ENCODE data around the gene RTKN. TPM values are rescaled to one million over a fixed set of nuclear protein-coding genes. Genes with fewer than 3 reads are reported as not detected.
A peak's percentile ranks its signal among the peaks of the same experiment; 100 is the strongest.

RTKN gene
- total RNA-seq, 6 donors from 2014 or later: 26.7 to 95.3 (median 34.0) TPM

- Histone ChIP-seq H3K4me1 (peaks cover 17 to 39% (median 24%) of the 10 kb centered on the region in 4 donors), H3K27me3 (no peaks in the 10 kb centered on the region), H3K27ac (no peak overlapping the region), H3K9me3 (no peaks in the 10 kb centered on the region), H3K4me3 (peak overlapping the region in 1 of 4 donors; percentile 88), H3K36me3 (no peaks in the 10 kb centered on the region)
- TF ChIP-seq CTCF (IDR thresholded peaks at IDR 0.05): no peak
- TF ChIP-seq POLR2A (IDR thresholded peaks at IDR 0.05): no peak
- TF ChIP-seq EP300 (IDR thresholded peaks at IDR 0.05): no peak
- TF ChIP-seq POLR2AphosphoS5 (IDR thresholded peaks at IDR 0.05): no peak
- 76 to 77% methylated on average over 13 of the region's 13 CpGs for WGBS, 2 donors
- DNase-seq (no peak), ATAC-seq (ENCODE audit: low FRiP score in 2 of 2) (no peak)
Measured at GRCh38 chr2:74392449-74392743, 49.3 kb downstream of the RTKN start.

GRCh38 chr2:74391580-74392448 is 49.9 kb downstream of the RTKN start:
- ATAC-seq (ENCODE audit: low FRiP score in 2 of 2): peak; percentile 92 to 96
- Histone ChIP-seq H3K36me3 (no peaks in the 10 kb centered on the region), H3K27me3 (no peaks in the 10 kb centered on the region), H3K4me3 (peak overlapping the region; percentile 64 to 88 (median 84)), H3K4me1 (peaks cover 17 to 44% (median 25%) of the 10 kb centered on the region in 4 donors), H3K27ac (peak overlapping the region; percentile 91 to 94 (median 92)), H3K9me3 (no peaks in the 10 kb centered on the region)
- peak; percentile 89 to 96 (median 94) for TF ChIP-seq CTCF (IDR thresholded peaks at IDR 0.05)
- TF ChIP-seq EP300 (IDR thresholded peaks at IDR 0.05): no peak
- TF ChIP-seq POLR2AphosphoS5 (IDR thresholded peaks at IDR 0.05): peak in 1 of 2 donors; percentile 66
- peak in 2 of 4 donors; percentile 31 to 56 for TF ChIP-seq POLR2A (IDR thresholded peaks at IDR 0.05)
- 4% methylated on average over 21 to 23 of the region's 62 CpGs for WGBS, 2 donors
- peak; percentile 93 to 95 for DNase-seq

- H3K36me3 ChIP-seq: no peaks in the 10 kb centered on the region
- ATAC-seq (ENCODE audit: low FRiP score in 2 of 2): peak in 1 of 2 donors; percentile 56
- H3K27ac ChIP-seq: peak overlapping the region; percentile 91 to 94 (median 92)
- no peaks in the 10 kb centered on the region for H3K9me3 ChIP-seq
- H3K4me3 ChIP-seq: peak overlapping the region; percentile 64 to 88 (median 84)
- no peaks in the 10 kb centered on the region for H3K27me3 ChIP-seq
- TF ChIP-seq CTCF (IDR thresholded peaks at IDR 0.05) (no peak), POLR2AphosphoS5 (IDR thresholded peaks at IDR 0.05) (no peak), POLR2A (IDR thresholded peaks at IDR 0.05) (no peak), EP300 (IDR thresholded peaks at IDR 0.05) (no peak)
- DNase-seq: no peak
- 0 to 3% methylated on average over 1 to 11 of the region's 11 CpGs for WGBS, 2 donors
- H3K4me1 ChIP-seq: peaks cover 17 to 45% (median 25%) of the 10 kb centered on the region in 4 donors
Measured at GRCh38 chr2:74391209-74391579, 50.5 kb downstream of the RTKN start.

- Histone ChIP-seq H3K27me3 (no peaks in the 10 kb centered on the region), H3K36me3 (peaks cover 0 to 1% (median 0%) of the 10 kb centered on the region in 4 donors), H3K4me1 (peaks cover 17 to 51% (median 26%) of the 10 kb centered on the region in 4 donors), H3K4me3 (peak overlapping the region in 3 of 4 donors; percentile 64 to 88 (median 85)), H3K9me3 (no peaks in the 10 kb centered on the region), H3K27ac (no peak overlapping the region)
- DNase-seq (no peak), ATAC-seq (ENCODE audit: low FRiP score in 2 of 2) (no peak)
- 65 to 73% methylated on average over 5 of the region's 5 CpGs for whole genome bisulfite sequencing, 2 donors
- no peak for TF ChIP-seq POLR2AphosphoS5 (IDR thresholded peaks at IDR 0.05)
- no peak for TF ChIP-seq CTCF (IDR thresholded peaks at IDR 0.05)
- no peak for TF ChIP-seq EP300 (IDR thresholded peaks at IDR 0.05)
- TF ChIP-seq POLR2A (IDR thresholded peaks at IDR 0.05): no peak
Measured at GRCh38 chr2:74390606-74391005, 51.1 kb downstream of the RTKN start.

All from upper lobe of left lung (tissue), 6 donors.